HepG2 (cell line): ENCODE results near the gene DLST. TPM values are rescaled to one million over a fixed set of nuclear protein-coding genes. Genes with fewer than 3 reads are reported as not detected.

Source experiments
- DNMT1 ChIP-seq: sonication (generic); formaldehyde crosslinking; IDR thresholded peaks from 2 replicates; pipeline ENCODE4 v1.5.1; 2020; ENCODE audit warnings: mild to moderate bottlenecking, missing genetic modification reagents
- HDAC1 ChIP-seq: sonication (generic); formaldehyde crosslinking; IDR thresholded peaks from 2 replicates; pipeline ENCODE4 v1.5.1; 2020; ENCODE audit warnings: mild to moderate bottlenecking, missing genetic modification reagents
- HINFP ChIP-seq: sonication (generic); formaldehyde crosslinking; IDR thresholded peaks from 2 replicates; pipeline ENCODE4 v1.4.0; 2020; ENCODE audit warnings: low read depth, mild to moderate bottlenecking, missing genetic modification reagents
- HMGXB4 ChIP-seq, 2 experiments: sonication (generic) in 1 of 2; formaldehyde crosslinking in 1 of 2; IDR thresholded peaks; 2 replicates each; pipeline versions ENCODE4 v1.4.0 to v1.6.1; 2018 to 2020; ENCODE audit warnings: missing genetic modification reagents in 2 of 2, borderline replicate concordance in 1 of 2, low read depth in 1 of 2, mild to moderate bottlenecking in 1 of 2, missing biosample characterization in 1 of 2
- IKZF5 ChIP-seq: IDR thresholded peaks from 2 replicates; pipeline ENCODE4 v1.6.1; 2018; ENCODE audit warnings: missing genetic modification reagents, mild to moderate bottlenecking, missing compliant biosample characterization
- KLF11 ChIP-seq: IDR thresholded peaks from 2 replicates; pipeline ENCODE4 v1.6.1; 2016; ENCODE audit warnings: missing compliant biosample characterization
- PAXIP1 ChIP-seq: sonication (generic); formaldehyde crosslinking; conservative IDR thresholded peaks from 2 replicates; pipeline ENCODE4 v1.4.0; 2020; ENCODE audit warnings: mild to moderate bottlenecking, missing genetic modification reagents, moderate library complexity
- PBX2 ChIP-seq: IDR thresholded peaks from 2 replicates; pipeline ENCODE4 v1.6.1; 2016; ENCODE audit warnings: control low read depth
- RELA ChIP-seq: sonication (generic); formaldehyde crosslinking; IDR thresholded peaks from 2 replicates; pipeline ENCODE4 v1.4.0; 2020; ENCODE audit warnings: missing genetic modification reagents
- SMARCE1 ChIP-seq: fragments of 450-650 bp; IDR thresholded peaks from 2 replicates; pipeline ENCODE4 v1.6.1; 2017; ENCODE audit warnings: borderline replicate concordance
- THAP7 ChIP-seq: sonication (generic); formaldehyde crosslinking; IDR thresholded peaks from 2 replicates; pipeline ENCODE4 v1.8.1; 2023; ENCODE audit warnings: mild to moderate bottlenecking, missing genetic modification reagents
- ZBTB20 ChIP-seq: sonication (generic); formaldehyde crosslinking; IDR thresholded peaks from 2 replicates; pipeline ENCODE4 v1.8.1; 2023; ENCODE audit warnings: missing genetic modification reagents, low read depth, mild to moderate bottlenecking, borderline replicate concordance
- ZNF17 ChIP-seq: sonication (generic); formaldehyde crosslinking; IDR thresholded peaks from 2 replicates; pipeline ENCODE4 v1.5.0; 2020; ENCODE audit warnings: mild to moderate bottlenecking, missing genetic modification reagents
- ZNF616 ChIP-seq: sonication (generic); formaldehyde crosslinking; IDR thresholded peaks from 2 replicates; pipeline ENCODE4 v1.5.0; 2020; ENCODE audit warnings: low read depth, mild to moderate bottlenecking, missing genetic modification reagents
- ZNF619 ChIP-seq: sonication (generic); formaldehyde crosslinking; IDR thresholded peaks from 2 replicates; pipeline ENCODE4 v1.4.0; 2020; ENCODE audit warnings: mild to moderate bottlenecking, missing genetic modification reagents
- ZNF839 ChIP-seq: sonication (generic); formaldehyde crosslinking; IDR thresholded peaks from 2 replicates; pipeline ENCODE4 v1.4.0; 2020; ENCODE audit warnings: missing genetic modification reagents, mild to moderate bottlenecking, borderline replicate concordance
- polyA plus RNA-seq, 8 experiments: library from polyadenylated mRNA; depleted of rRNA in 3 of 8; stranded (reverse) in 7 of 8; unstranded in 1 of 8; fragments of >200 nt; fragmentation: Illumina TruSeq in 4 of 8; extraction: Trizol in 4 of 8; gene quantifications; 2 replicates each; pipeline versions ENCODE4 v1.2.1 to v1.2.3, GENCODE V29; 2011 to 2016; ENCODE audit warnings: low read depth in 4 of 8, missing spikeins in 1 of 8, mixed read lengths in 1 of 8; ENCODE audit not compliant: insufficient read depth in 1 of 8
- total RNA-seq, 5 experiments: library from RNA; depleted of rRNA; stranded (reverse); fragments of >200 nt; fragmentation: Illumina TruSeq; extraction: Trizol; gene quantifications; 2 replicates each; pipeline ENCODE4 v1.2.3, GENCODE V29; 2016; ENCODE audit warnings: low read depth in 1 of 5

Gene DLST
- total and polyA plus RNA-seq, 2 of the 13 experiments (the other 11 are each of a cell fraction or from before 2014, with no cell fraction given): 56.5 to 94.3 TPM

GRCh38 chr14:74945852-74946658, 64.3 kb downstream of the DLST start (continued):
- TF ChIP-seq DNMT1: no peak
- peak; percentile 73; the same call in 1 of the 2 replicates for TF ChIP-seq HDAC1 (CRISPR knock-in tag)
- TF ChIP-seq RELA (CRISPR knock-in tag): no peak
- TF ChIP-seq ZBTB20 (CRISPR knock-in tag): no peak
- TF ChIP-seq HINFP (CRISPR knock-in tag): no peak
- no peak for TF ChIP-seq SMARCE1
- TF ChIP-seq PBX2 (CRISPR knock-in tag): no peak
- TF ChIP-seq HMGXB4 (CRISPR knock-in tag; IDR thresholded peaks at IDR 0.05; ENCODE audit: borderline replicate concordance in 1 of 2, low read depth in 1 of 2): peak in 1 of 2 experiments; percentile 33; a peak in 2 of 4 replicates
- TF ChIP-seq IKZF5 (CRISPR knock-in tag): 0 out of 2 replicates have a peak, but pooled peaks have one; percentile 8
- TF ChIP-seq ZNF619 (CRISPR knock-in tag): peak; percentile 50; the same call in 1 of the 2 replicates
- TF ChIP-seq ZNF616 (CRISPR knock-in tag): no peak
- no peak for TF ChIP-seq ZNF839
- TF ChIP-seq PAXIP1: peak; percentile 84
- no peak for TF ChIP-seq KLF11
- no peak for TF ChIP-seq THAP7 (CRISPR knock-in tag)
- TF ChIP-seq ZNF17: no peak
